Cardiac fibroblast (primary cell): ENCODE data around the gene CAMK2N1.

ENCODE experiments used
- DNase-seq, 2 donors: peaks; one replicate each; pipeline versions ENCODE4 v3.0.0 to v3.0.0-alpha.2; 2010; ENCODE audit warnings: low read depth in 2 of 2
- H3K4me3 ChIP-seq, 2 donors: replicated peaks in 1 of 2; 1 replicate in 1 of 2; 2 replicates in 1 of 2; pipeline ENCODE4 v1.5.1; 2011; ENCODE audit warnings: low read depth in 2 of 2, low read length in 2 of 2, mild to moderate bottlenecking in 2 of 2, moderate library complexity in 1 of 2
- TF ChIP-seq, protein P1 (sequence below): IDR thresholded peaks from one replicate; pipeline ENCODE4 v1.5.1; 2011; ENCODE audit warnings: low read depth, mild to moderate bottlenecking, low read length, inconsistent platforms

The CAMK2N1 gene

DNA sequence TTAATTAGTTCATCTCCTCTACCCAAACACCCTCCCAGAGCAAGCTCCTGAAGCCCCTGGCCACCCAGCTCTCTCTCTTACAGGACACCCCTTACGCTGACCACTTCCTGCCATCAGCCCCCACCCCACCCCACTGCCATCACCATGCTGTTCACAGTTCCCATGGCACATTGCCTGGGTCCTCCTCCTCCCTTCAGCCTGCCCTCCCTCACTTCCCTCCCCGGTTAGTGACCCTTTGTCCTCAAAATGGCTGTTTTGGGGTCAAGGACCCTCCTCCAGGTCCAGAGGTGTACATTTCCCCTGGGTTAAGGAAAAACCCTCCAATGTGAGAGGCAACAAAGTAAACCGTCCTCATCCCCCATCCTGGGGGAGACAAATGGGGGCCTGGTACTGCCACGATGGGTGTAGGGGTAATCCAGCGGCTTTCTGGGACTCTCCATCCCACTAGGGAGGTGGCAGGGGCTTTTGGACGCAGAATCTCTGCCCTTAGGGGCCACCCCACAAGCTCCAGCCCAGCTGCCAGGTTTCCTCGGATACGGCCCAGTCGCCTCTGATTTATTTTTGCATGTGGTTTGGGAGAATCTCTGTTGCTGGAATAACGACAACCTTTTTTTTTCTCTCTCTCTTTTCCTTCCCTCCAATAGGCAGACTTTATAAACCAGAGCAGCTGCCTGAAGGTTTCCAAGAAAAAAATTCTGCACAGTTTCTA lies 8.5 kb downstream of the CAMK2N1 start:
- TF ChIP-seq, protein P1, sequence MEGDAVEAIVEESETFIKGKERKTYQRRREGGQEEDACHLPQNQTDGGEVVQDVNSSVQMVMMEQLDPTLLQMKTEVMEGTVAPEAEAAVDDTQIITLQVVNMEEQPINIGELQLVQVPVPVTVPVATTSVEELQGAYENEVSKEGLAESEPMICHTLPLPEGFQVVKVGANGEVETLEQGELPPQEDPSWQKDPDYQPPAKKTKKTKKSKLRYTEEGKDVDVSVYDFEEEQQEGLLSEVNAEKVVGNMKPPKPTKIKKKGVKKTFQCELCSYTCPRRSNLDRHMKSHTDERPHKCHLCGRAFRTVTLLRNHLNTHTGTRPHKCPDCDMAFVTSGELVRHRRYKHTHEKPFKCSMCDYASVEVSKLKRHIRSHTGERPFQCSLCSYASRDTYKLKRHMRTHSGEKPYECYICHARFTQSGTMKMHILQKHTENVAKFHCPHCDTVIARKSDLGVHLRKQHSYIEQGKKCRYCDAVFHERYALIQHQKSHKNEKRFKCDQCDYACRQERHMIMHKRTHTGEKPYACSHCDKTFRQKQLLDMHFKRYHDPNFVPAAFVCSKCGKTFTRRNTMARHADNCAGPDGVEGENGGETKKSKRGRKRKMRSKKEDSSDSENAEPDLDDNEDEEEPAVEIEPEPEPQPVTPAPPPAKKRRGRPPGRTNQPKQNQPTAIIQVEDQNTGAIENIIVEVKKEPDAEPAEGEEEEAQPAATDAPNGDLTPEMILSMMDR = no peak
- no peak overlapping the region for H3K4me3 ChIP-seq
- peak in 1 of 2 donors; percentile 31 for DNase-seq

DNA sequence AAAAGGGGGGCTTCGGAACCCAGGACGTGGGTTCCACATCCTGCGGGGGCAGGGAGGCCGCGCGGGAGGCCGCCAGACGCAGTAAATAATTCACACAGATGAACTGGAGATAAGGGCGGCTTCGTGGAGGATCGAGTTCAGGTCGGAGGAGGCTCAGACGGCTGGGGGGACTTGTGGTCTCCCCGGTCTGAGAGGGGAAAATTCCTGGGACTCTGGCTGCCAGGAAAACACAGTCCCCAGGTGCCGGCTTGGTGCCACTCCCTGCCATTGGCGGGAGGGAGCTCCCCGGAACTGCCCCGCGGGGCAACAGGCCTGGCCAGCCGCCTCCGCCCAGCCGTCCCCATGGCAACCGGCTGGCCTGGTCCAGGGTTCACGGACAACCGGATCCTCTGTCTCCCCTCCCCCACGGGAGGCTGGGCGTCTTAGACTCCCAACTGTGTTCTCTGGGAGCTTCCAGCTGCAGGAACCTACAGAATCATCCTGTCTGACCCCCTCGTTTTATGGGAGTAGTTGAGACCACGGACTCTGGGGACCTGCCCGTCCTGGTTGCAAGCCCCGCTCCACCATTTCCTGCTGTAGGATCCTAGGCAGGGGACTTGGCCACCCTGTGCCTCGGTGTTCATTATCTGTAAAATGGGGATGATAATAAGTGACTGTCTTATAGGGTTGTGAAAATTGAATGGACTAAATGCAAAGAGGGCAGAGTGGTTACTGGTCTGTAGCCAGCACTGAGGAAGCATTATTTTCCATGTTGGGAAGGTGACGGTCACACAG lies 9.6 kb downstream of the CAMK2N1 start:
- TF ChIP-seq, protein P1 = no peak
- H3K4me3 ChIP-seq = no peak overlapping the region
- peak; percentile 18 to 66 for DNase-seq

DNA sequence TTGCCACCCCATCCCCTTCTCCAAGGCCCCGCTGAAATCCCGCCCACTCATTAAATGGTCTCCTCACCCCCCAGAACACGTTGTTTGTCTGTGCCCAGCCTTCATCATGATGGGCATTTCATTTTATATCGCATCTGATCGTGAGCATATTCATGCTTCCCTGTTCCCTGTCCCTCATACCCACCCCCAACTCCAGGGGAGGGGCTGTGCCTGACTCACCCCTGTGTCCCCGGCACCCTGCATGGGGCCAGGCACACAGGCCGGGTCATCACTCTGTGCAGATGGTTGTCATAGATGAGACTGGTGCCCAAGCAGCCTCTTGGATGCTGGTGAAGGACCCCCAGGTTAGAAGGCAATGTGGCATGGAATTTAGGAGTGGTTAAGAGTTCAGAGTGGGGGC lies 11.0 kb downstream of the CAMK2N1 start:
- TF ChIP-seq, protein P1 = no peak
- no peak overlapping the region for H3K4me3 ChIP-seq
- no peak for DNase-seq

DNA sequence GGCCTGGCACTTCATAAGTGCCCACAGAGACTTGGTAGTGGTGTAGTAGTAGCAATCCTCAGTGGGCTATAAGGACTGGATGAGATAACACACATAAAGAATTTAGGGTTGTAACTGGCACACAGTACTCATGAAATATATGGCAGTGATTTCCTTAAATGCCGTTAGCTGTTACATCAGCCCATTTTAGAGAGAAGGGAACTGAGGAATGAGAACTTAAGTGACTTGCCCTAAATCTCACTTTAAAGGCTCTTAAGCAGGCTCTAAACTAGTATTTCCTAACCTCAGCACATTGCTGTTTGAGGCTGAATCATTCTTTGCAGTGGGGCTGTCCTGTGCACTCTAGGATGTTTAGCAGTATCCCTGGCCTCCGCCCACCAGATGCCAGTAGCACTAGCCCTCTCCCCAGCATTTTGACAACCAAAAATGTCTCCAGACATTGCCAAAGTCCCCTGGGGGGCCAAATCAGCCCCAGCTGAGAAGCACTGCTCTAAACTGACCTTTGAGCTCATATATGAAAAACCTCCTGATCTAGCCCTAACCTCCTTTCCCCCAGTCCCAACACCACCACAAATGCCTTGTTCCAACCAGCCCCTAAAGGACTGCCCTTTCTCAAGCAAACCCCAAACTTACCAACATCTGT lies 11.6 kb downstream of the CAMK2N1 start:
- no peak overlapping the region for H3K4me3 ChIP-seq
- TF ChIP-seq, protein P1 = no peak
- peak in 1 of 2 donors; percentile 16 for DNase-seq

DNA sequence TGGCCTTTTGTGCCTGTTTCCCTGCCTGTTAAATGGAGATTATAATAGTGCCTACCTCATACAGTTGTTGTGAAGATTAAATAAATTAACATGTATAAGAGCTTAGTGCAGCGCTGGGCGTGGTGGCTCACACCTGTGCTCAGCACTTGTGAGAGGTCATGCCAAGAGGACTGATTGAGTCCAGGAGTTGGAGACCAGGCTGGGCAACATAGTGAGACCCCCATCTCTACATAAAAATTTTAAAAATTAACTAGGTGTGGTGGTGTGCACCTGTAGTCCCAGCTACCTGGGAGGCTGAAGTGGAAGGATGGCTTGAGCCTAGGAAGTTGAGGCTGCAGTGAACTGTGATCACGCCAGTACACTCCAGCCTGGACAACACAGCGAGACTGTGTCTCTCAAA lies 12.1 kb downstream of the CAMK2N1 start:
- TF ChIP-seq, protein P1 = no peak
- no peak overlapping the region for H3K4me3 ChIP-seq
- DNase-seq = no peak

DNA sequence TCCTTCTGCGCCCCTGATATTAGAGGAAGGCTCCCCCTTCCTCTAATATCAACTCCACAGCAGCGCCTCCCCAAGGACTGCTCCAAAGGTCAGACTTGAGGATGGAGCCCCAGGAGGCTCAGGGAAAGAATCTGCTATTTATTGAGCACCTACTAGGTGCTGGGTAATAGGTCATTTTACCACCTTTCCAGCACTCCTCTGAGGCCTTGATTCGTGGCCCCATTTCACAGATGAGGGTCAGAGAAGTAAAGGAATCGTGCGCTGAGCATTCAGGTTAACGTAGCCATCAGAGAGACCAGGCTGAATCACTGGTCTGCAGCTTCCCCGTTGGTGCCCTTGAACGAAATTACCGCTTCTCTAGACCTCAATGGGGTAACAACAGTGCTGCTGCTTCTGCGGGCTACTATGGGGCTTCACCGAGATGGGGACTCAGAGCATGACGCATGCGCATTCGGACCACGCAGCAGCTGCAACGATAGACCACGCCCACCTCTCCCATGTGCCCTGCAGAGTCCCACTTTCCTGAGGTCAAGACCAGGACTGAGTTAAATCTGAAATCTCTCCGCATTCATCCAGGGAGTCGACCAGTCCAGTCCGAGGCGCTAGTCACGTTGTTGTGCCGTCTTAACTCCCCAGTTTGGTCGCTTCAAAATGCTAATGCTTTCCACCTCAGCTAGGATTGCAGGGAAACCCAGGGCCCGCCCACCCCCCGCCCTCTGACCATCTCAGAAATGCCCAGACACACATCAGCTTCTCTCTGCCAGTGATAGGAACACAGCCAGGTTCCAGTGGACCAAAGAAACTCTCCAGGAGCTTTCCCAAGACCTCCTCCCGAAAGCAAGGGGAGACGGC lies 12.9 kb downstream of the CAMK2N1 start:
- no peak overlapping the region for H3K4me3 ChIP-seq
- peak; percentile 59 to 69 for DNase-seq

More for the DNA sequence above, 12.9 kb downstream of the CAMK2N1 start:
- TF ChIP-seq, protein P1 = no peak
